ENCODE results near the gene ZNF570. TPM values are rescaled to one million over a fixed set of nuclear protein-coding genes. Genes with fewer than 3 reads are reported as not detected.

ZNF570 gene
- total RNA-seq, 1 donor from 2014 or later: 5.8 TPM

DNA sequence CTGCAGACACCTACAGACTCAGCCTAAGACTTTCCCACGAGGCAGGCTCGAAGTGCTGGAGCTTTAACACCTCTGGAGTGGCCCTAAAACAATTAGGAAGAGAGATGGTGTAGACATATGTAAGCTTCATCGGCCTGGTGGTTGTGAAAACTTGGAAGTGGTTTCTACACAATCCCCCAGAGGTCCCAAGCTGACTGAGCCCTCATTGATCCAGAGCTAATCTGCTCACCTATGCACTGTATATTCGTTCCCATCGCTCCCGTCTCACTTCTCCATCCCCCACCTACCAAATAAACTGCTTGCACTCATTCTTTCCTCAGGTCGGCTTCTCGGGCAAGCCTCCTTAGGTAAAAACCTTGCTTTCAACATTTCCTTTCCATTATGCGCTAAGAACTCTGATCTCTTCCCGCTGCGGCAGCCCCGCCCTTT lies 36.8 kb downstream of the ZNF570 start:
- peak overlapping the region; percentile 84 for H3K27ac ChIP-seq
- TF ChIP-seq, protein P1, sequence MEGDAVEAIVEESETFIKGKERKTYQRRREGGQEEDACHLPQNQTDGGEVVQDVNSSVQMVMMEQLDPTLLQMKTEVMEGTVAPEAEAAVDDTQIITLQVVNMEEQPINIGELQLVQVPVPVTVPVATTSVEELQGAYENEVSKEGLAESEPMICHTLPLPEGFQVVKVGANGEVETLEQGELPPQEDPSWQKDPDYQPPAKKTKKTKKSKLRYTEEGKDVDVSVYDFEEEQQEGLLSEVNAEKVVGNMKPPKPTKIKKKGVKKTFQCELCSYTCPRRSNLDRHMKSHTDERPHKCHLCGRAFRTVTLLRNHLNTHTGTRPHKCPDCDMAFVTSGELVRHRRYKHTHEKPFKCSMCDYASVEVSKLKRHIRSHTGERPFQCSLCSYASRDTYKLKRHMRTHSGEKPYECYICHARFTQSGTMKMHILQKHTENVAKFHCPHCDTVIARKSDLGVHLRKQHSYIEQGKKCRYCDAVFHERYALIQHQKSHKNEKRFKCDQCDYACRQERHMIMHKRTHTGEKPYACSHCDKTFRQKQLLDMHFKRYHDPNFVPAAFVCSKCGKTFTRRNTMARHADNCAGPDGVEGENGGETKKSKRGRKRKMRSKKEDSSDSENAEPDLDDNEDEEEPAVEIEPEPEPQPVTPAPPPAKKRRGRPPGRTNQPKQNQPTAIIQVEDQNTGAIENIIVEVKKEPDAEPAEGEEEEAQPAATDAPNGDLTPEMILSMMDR (IDR thresholded peaks at IDR 0.05): no peak
- ATAC-seq: peak; percentile 27 to 39
- H3K27me3 ChIP-seq (ENCODE audit: low read depth): no peaks in the 10 kb centered on the region
- intact Hi-C loops (cut with DNase I): no loop called here
- no peaks in the 10 kb centered on the region for H3K36me3 ChIP-seq
- DNase-seq: no peak
- H3K9me3 ChIP-seq: peaks cover 3% of the 10 kb centered on the region
- no peaks in the 10 kb centered on the region for H3K4me1 ChIP-seq
- H3K4me3 ChIP-seq: peak overlapping the region; percentile 57

DNA sequence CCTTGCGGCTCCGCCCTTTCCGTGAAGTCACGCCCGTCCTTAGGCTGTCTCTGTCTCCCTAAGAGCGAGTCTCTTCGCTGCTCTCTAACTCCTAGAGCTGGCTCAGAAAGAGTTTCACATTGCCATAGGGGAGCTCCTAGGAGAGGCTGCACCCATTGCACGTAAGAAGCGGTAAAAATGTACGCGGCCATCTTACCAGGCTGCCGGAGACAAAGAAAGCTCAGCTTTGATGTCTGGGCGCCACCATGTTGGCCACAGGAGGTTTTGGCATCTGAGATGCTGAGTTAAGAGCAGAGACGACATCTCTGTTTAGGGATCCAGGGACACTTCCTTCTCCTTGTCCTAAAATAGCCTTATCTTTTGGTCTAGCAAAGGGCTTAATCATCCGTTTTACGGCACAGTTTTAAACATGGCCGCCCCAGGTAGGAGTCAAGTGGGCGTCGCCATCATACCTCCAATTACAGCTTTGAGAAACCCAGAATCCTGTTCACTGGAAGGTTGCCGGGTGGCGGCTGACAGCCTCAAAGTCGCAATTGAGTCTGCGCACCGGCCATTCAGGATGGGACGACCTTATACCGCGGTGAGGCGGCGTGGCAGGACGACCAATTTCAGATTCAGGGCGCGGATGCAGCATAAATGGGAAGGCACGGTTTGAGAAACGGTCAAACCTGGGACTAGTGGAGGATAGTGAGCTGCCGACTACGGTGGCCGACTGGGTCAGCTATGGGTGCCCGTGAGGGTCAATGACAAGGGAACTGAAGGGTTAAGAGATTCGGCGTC lies 37.4 kb downstream of the ZNF570 start, which contains the start of gene ZNF793:
ZNF793 (plus strand) TSS at position 553 of the 780 bp plus-strand sequence. CDS start 16,501 bp downstream, outside the sequence.
- intact Hi-C loops (cut with DNase I): no loop called here
- DNase-seq (peak; percentile 67), ATAC-seq (peak; percentile 85 to 96)
- Histone ChIP-seq H3K4me3 (peak within 1 kb of the TSS; percentile 57), H3K27ac (peak within 1 kb of the TSS; percentile 84), H3K4me1 (no peaks in the 10 kb centered on the region), H3K27me3 (ENCODE audit: low read depth) (no peaks in the 10 kb centered on the region), H3K36me3 (no peaks in the 10 kb centered on the region), H3K9me3 (peaks cover 2% of the 10 kb centered on the region)
- TF ChIP-seq, protein P1 (IDR thresholded peaks at IDR 0.05): no peak

GRCh38 chr19:37507167-37507464 lies 38.0 kb downstream of the ZNF570 start:
- intact Hi-C loops (cut with DNase I): no loop called here
- H3K27ac ChIP-seq: peak overlapping the region; percentile 84
- peak overlapping the region; percentile 57 for H3K4me3 ChIP-seq
- TF ChIP-seq, protein P1 (IDR thresholded peaks at IDR 0.05): no peak
- H3K4me1 ChIP-seq: no peaks in the 10 kb centered on the region
- ATAC-seq: no peak
- DNase-seq: no peak
- H3K9me3 ChIP-seq: peaks cover 8% of the 10 kb centered on the region
- no peaks in the 10 kb centered on the region for H3K36me3 ChIP-seq
- no peaks in the 10 kb centered on the region for H3K27me3 ChIP-seq (ENCODE audit: low read depth)

DNA sequence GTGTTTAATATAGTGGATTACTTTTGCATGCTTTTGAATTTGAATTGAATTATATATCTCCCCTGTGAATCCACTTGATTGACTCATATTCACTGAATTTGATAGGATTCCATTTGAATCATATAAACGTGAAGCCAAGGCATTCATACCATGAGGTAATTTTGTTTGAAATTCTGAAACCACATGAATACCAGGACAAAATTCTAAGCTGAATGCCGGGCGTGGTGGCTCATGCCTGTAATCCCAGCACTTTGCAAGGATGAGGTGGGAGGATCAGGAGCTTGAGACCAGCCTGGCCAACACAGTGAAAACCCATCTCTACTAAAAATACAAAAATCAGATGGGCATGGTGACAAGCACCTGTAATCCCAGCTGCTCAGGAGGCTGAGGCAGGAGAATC lies 42.0 kb downstream of the ZNF570 start:
- Histone ChIP-seq H3K36me3 (no peaks in the 10 kb centered on the region), H3K9me3 (peaks cover 27% of the 10 kb centered on the region), H3K4me1 (no peaks in the 10 kb centered on the region), H3K27ac (no peak overlapping the region), H3K4me3 (no peak overlapping the region), H3K27me3 (ENCODE audit: low read depth) (no peaks in the 10 kb centered on the region)
- ATAC-seq (no peak), DNase-seq (no peak)
- intact Hi-C loops (cut with DNase I): no loop called here
- TF ChIP-seq, protein P1 (IDR thresholded peaks at IDR 0.05): no peak

GRCh38 chr19:37511821-37512220 lies 42.7 kb downstream of the ZNF570 start:
- intact Hi-C loops (cut with DNase I): no loop called here
- H3K9me3 ChIP-seq: peaks cover 30% of the 10 kb centered on the region
- TF ChIP-seq, protein P1 (IDR thresholded peaks at IDR 0.05): no peak

More at GRCh38 chr19:37511821-37512220, 42.7 kb downstream of the ZNF570 start:
- Histone ChIP-seq H3K27me3 (ENCODE audit: low read depth) (no peaks in the 10 kb centered on the region), H3K36me3 (no peaks in the 10 kb centered on the region), H3K27ac (no peak overlapping the region), H3K4me1 (no peaks in the 10 kb centered on the region), H3K4me3 (no peak overlapping the region)
- ATAC-seq (no peak), DNase-seq (no peak)
